ENCODE measurements around the gene TUBB1. TPM values are rescaled to one million over a fixed set of nuclear protein-coding genes. Genes with fewer than 3 reads are reported as not detected.
A peak's percentile ranks its signal among the peaks of the same experiment; 100 is the strongest.

Gene TUBB1
- total and polyA plus RNA-seq, 11 donors, result 0.07 to 0.64 (median 0.22) TPM; not detected in 1

DNA sequence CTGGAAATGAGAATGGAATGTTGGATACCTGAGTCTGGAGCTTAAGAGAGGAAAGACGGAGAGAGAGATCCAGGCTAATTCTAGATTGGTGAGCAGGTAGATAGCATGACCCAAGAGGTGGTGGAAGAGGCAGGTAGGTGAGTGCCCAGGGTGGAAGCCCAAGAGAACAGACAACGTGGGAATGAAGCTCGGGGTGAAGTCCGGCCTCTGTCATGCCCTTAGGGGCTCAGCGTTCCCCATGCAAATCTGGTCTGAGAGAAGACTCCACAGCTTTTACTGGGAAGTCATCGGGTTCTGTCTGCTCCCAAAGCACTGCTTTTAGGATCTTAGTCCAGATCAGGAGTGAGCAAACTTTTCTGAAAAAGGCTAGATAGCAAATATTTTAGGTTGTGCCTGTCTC lies 34.5 kb upstream of the TUBB1 start:
- peak in 2 of 5 donors; percentile 3 to 9 for DNase-seq
- H3K27me3 ChIP-seq, result no peaks in the 10 kb centered on the region
- H3K36me3 ChIP-seq, result peaks cover 0 to 42% (median 37%) of the 10 kb centered on the region in 9 donors
- peaks cover 0 to 52% (median 30%) of the 10 kb centered on the region in 12 donors for H3K4me1 ChIP-seq
- peak overlapping the region in 1 of 12 donors; percentile 20 for H3K27ac ChIP-seq
- H3K9me3 ChIP-seq, result no peaks in the 10 kb centered on the region
- ATAC-seq, result no peak
- WGBS, 4 donors, result 76 to 85% (median 83%) methylated on average over 6 of the region's 6 CpGs
- intact Hi-C loops (cut with DNase I), result loop anchor here in 9 of 10 donors (5.0 to 10.0 kb wide), 7 partner anchors 48 to 332 kb away; partner anchors contain the start of genes ATP5F1E (in 5 of the 9) and STX16 (in 1 of the 9)
- TF ChIP-seq, protein P1, sequence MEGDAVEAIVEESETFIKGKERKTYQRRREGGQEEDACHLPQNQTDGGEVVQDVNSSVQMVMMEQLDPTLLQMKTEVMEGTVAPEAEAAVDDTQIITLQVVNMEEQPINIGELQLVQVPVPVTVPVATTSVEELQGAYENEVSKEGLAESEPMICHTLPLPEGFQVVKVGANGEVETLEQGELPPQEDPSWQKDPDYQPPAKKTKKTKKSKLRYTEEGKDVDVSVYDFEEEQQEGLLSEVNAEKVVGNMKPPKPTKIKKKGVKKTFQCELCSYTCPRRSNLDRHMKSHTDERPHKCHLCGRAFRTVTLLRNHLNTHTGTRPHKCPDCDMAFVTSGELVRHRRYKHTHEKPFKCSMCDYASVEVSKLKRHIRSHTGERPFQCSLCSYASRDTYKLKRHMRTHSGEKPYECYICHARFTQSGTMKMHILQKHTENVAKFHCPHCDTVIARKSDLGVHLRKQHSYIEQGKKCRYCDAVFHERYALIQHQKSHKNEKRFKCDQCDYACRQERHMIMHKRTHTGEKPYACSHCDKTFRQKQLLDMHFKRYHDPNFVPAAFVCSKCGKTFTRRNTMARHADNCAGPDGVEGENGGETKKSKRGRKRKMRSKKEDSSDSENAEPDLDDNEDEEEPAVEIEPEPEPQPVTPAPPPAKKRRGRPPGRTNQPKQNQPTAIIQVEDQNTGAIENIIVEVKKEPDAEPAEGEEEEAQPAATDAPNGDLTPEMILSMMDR (IDR thresholded peaks at IDR 0.05), result no peak
- no peak for TF ChIP-seq POLR2A (IDR thresholded peaks at IDR 0.05)
- no peak overlapping the region for H3K4me3 ChIP-seq

DNA sequence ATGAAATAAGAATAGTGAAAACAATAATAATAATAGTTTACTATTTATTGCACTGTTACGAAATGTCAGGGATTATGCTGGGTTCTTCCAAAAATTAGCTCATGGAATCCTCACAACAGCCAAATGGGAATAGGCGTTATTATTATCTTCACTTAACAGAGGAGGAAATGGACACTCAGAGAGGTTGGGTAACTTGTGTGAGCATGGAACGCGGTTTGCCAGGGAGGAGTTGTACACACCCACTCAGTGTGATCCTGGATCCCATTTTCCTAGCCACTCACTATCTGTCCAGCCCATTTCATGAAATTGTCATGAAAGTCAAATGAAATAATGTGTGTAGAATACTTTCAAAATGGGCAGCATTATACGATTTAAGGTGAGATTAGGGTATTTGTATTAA lies 33.6 kb upstream of the TUBB1 start:
- no peaks in the 10 kb centered on the region for H3K9me3 ChIP-seq
- H3K4me3 ChIP-seq, result no peak overlapping the region
- intact Hi-C loops (cut with DNase I), result loop anchor here in 1 of 10 donors (5.0 to 10.0 kb wide), 2 partner anchors 49 to 98 kb away; partner anchors contain the start of gene ATP5F1E
- TF ChIP-seq, protein P1 (IDR thresholded peaks at IDR 0.05), result no peak
- no peak for TF ChIP-seq POLR2A (IDR thresholded peaks at IDR 0.05)
- H3K27ac ChIP-seq, result no peak overlapping the region
- peaks cover 1 to 51% (median 47%) of the 10 kb centered on the region in 9 donors for H3K36me3 ChIP-seq
- no peak for ATAC-seq
- no peaks in the 10 kb centered on the region for H3K27me3 ChIP-seq
- 67 to 75% (median 70%) methylated on average over 5 of the region's 5 CpGs for WGBS, 4 donors
- peak in 2 of 5 donors; percentile 11 to 23 for DNase-seq
- peaks cover 0 to 49% (median 30%) of the 10 kb centered on the region in 12 donors for H3K4me1 ChIP-seq

DNA sequence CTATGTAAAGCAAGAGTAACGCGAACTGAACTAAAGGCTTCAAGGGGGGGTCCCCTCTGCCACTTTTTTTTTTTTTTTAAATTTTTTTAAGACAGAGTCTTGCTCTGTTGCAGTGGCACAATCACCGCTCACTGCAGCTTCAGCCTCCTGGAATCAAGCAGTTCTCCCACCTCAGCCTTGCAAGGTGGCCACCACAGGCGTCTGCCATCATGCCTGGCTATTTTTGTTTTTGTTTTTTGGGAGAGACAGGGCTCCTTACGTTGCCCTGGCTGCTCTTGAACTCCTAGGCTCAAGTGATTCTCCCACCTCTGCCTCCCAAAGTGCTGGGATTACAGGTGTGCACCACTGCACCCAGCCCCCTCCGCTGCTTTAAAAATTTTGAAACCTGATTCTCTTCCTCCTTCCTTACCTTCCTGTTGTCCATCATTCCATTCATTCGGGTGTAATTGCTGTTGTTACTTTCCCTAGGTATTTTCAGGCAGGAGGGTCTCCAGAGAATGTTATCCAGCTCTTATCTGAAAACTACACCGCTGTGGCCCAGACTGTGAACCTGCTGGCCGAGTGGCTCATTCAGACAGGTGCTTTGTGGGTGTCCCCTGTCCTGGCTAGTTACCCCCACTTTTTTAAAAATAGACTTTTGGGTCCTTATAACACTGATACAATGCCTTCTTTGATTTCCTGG lies 32.8 kb upstream of the TUBB1 start:
- intact Hi-C loops (cut with DNase I), result loop anchor here in 1 of 10 donors (5.0 to 10.0 kb wide), 2 partner anchors 48 to 99 kb away; partner anchors contain the start of gene ATP5F1E
- no peaks in the 10 kb centered on the region for H3K9me3 ChIP-seq

More for the DNA sequence above, 32.8 kb upstream of the TUBB1 start:
- peaks cover 0 to 48% (median 30%) of the 10 kb centered on the region in 12 donors for H3K4me1 ChIP-seq
- 66 to 72% (median 68%) methylated on average over 9 of the region's 9 CpGs for WGBS, 4 donors
- no peak overlapping the region for H3K4me3 ChIP-seq
- DNase-seq (peak in 2 of 5 donors; percentile 9), ATAC-seq (no peak)
- H3K27ac ChIP-seq, result no peak overlapping the region
- H3K36me3 ChIP-seq, result peaks cover 7 to 59% (median 55%) of the 10 kb centered on the region in 9 donors
- TF ChIP-seq POLR2A (IDR thresholded peaks at IDR 0.05), result no peak
- TF ChIP-seq, protein P1 (IDR thresholded peaks at IDR 0.05), result no peak
- H3K27me3 ChIP-seq, result no peaks in the 10 kb centered on the region
